Measurements from ENCODE around the gene PHF19.

Gene PHF19

DNA sequence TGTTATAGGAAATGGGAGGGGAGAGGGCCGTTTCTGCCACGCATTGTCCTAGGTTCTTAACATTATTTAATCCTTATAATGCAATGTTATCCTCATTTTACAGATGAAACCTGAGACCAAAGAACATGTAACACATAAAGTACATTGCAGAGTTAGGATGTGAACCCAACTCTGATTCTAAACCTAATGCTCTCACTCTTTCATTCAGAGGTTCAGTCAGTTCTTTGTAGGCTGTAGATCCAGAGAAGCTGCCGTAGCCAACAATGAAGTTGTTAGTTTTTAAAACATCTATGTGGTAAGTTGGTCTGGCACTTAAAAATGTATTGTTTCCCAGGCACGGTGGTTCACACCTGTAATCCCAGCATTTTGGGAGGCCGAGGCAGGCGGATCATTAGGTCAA, 23.8 kb downstream of the PHF19 start:
- DNase-seq (ENCODE audit: low read depth): no peak

DNA sequence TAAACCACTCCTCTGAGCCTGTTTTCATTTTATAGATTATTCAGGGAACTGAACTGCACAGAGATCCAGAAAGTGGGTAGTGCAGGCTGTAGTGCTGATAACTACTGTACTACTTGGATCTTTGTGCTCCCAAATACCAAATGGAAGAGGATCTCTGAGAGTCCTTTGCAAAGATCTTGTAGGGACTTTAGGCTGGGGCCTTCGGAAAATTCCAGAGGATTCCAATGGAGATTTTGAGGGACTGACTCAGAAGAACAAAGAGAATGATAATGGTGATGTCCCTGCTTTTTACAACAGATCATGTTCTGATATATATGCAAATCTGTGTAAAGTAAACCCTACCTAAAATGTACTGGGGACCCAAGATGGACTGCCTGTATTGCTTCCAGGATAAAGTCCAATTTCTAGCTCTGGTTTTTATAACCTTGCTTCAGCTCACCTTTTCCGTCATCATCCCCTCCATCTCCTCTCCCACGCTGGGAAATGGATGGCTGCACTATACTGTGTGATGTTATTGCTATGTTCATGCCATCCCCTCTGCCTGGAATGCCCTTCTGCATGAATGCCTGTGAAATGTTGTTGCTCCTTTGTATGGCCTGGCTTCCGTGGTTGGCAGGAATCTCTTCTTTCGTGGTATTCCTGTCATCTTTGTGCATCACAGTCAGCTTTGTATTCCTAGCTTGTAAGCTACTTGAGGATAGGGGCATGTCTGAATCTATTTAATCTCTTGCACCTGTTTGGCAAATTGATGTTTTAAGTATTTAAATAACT, 24.6 kb downstream of the PHF19 start:
- no peak for DNase-seq (ENCODE audit: low read depth)

DNA sequence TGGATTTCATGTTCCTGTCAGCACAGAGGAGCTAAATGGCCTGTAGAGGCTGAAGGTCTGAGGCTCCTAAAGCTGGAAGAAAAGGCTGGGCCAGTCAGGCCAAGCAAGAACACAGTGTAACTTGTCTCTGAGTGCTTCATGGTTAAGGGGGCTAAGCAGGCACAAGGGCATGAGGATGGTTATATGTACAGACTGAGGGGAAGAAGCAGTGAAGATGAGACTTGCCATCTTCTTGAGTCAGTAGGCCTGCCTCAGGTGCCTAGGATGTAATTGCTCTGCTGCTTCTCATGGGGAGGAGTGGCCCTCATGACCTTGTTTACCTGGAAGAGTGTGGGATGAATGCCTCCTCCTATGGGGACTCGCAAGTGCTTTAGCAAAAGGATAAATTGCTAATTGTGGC, 25.5 kb downstream of the PHF19 start:
- DNase-seq (ENCODE audit: low read depth): no peak

DNA sequence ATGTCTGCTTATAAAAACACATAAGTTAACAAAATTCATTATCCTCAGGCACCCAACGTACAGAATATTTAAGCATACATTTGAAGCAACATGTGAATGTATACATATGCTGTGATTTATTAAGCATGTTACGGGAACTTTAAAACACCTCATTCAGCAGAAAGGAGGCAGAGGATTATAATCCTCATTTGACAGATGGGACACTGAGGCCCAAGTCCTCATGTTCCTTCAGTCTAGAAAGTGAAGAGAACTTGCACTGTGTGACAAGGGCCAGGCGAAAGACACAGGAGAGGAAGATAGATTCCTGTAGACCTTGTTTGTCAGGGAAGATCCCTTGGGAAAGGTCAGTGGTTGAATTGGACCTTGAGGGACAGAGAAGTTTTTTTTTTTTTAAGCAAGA, 26.7 kb downstream of the PHF19 start:
- DNase-seq (ENCODE audit: low read depth): no peak

DNA sequence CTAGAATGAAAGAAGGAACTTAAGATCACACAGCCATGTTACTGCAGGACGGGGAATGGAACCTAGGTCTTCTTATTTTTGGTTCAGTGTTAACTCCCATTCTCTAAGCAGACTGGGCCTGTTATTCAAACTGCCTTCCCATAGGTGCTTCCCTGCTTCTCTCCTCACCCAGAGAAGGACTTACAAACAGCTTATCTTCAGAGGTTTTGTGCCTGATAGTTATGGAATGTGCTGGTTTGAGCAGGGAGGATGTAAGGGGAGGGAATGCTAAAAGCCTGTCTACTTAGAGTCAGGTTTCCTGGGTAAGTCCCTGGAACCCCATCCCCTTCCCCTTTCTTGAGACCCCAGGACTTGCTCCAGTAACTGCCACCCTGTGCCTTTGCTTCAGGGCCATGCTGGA, 30.1 kb downstream of the PHF19 start:
- DNase-seq (ENCODE audit: low read depth): no peak

DNA sequence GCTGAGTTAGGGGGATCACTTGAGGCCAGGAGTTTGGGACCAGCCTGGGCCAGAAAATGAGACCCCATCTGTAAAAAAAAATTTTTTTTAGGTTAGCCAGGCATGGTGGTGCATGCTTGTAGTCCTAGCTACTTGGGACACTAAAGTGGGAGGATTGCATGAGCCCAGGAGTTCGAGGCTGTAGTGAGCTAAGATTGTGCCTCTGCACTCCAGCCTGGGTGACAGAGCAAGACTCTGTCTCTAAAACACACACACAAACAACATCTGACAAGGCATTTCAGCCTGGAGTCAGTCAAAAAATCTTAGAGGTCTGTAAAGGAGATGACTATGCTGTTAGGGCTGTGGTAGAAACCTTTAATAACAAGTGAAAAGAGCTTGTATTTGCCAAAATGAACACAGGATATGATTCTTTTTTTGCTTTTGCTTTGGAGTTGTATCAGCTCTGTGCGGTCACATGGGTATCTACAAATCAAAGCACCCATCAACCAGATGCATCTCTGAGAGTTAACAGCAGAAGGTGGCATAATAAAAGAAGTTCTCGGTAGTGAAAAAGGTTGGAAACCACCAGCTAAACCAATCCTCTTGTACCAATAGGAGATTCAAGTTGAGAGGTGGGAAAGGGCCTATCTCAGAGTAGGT, 30.6 kb downstream of the PHF19 start:
- DNase-seq (ENCODE audit: low read depth): no peak

DNA sequence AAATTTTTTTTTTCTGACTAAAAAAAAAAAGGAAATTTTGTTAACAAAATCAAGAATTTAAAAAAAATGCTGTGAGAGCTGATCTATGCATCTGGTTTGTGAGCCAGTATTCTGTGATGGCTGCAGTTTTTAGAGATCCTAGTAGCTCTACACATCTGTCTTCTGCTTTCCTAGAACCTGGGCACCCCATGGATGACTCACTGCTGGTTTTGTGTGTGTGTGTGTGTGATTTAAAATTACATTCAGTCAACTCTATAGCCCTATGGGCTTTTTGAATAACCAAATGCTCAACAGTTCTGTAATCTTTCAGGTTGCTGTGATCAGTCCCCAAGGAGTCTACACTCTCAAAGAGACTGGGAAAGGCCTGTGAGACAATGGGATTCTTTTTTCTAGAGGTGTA, 31.7 kb downstream of the PHF19 start:
- DNase-seq (ENCODE audit: low read depth): no peak

DNA sequence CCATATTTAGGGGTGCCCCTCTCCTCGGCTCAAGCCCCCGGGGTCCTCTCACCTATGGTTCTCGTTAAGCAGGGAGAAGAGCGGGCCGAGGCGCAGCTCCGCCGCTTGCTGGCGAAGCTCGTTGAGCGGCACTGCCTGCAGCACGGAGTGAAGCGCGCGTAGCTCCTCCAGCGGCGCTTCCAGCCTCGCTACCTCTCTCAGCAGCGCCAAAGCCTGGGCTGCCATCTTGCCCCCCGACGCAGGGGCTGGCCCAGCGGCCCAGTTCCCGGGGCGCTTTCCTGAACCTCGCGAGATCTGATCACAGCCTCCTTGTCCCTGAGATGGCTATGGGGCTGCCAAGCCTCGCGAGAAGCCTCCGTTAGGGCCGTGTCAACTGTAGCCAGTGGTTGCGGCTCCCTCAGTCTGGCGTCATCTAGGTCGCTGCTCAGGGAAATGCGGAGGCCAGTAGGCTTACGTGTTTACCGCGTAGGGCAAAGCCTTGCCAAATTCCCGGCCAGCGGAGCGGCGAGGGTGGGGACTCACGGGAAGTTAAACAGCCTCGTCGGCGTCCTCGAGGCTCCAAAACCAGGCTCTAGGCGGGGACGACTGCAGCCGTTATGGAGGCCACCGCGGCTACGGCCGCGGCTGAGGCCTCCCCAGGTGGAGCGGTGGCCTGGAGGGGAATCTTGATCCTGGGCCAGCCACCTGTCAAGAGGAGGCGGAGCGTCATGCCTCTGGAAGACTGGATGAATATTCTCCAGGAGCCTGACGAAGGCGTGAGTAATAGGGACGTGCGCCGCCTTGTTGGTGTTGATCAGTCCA, 34.1 kb downstream of the PHF19 start, which contains the start of gene PSMD5:
Gene PSMD5, minus strand, starts transcription at position 238 of the 801 bp plus-strand sequence. Its CDS starts 13 bp downstream, at position 225.
- peak; percentile 79 for DNase-seq (ENCODE audit: low read depth)

DNA sequence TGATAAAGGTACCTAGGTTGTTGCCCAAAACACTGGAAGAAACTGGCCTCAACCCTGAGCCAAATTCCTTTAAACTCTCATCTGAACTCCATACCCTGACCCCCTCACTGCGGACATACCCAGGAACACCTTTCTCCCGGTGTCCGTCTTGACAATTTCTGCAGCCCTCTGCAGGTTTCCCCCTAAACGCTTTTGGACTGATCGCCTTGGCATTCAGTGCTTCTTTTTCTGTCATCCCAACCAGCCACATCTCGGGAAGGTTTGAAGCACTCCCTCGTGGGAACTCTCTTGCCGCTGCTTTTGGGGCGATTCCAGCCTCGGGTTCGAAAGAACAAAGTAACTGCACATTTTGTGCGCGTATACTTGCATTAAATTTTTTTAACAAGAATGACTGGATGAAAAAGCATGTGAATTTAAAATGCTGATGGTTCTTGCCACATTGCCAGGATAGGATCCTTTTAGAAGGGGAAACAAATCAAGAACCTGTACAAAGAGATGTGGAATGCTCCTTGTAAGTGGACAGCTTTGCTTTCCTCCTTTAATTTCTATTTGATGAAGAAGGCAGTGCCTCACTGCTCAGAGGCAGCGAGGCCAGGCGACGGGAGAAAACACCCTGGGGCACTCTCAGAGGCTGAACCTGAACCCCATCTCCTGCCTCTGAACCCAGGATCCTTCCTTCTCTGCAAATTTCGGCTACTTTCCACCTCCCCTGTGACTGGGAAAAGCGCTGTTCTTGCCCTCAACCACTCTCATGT, 34.9 kb downstream of the PHF19 start:
- DNase-seq (ENCODE audit: low read depth): peak; percentile 7

DNA sequence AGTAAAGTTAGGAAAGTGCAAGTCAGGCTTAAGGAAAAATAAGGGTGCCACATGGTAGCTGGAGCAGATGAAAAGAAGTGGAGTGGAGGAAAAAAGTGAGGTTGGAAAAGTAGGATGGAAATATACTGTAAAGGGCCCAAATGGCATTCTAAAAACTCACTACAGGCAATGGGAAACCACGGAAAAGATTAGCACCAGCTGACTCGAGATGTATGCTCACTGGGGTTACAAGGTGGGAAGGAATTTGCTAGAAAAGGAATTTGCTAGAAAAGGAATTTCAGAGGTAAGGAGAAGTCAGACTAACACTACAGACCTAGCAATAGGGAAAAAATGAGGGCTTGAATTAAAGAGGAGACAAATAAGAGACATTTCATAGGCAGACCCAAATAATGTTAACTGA, 37.8 kb downstream of the PHF19 start:
- DNase-seq (ENCODE audit: low read depth): no peak

DNA sequence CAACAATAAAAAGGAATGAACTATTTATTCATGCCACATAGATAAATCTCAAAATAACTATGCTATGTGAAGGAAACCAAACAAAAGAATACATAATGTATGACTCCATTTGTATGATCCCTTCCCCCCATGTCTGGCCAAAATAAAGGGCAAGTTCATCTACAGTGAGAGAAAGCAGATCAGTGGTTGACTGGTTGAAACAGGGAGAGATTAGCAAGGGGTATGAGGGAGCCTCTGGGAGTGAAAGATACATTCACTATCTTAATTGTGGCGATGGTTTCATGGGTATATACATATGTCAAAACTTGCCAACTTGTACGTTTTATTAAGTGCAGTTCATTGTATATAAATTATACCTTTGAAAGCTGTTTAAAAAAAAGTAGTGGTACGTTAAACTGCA, 39.1 kb downstream of the PHF19 start:
- DNase-seq (ENCODE audit: low read depth): no peak

DNA sequence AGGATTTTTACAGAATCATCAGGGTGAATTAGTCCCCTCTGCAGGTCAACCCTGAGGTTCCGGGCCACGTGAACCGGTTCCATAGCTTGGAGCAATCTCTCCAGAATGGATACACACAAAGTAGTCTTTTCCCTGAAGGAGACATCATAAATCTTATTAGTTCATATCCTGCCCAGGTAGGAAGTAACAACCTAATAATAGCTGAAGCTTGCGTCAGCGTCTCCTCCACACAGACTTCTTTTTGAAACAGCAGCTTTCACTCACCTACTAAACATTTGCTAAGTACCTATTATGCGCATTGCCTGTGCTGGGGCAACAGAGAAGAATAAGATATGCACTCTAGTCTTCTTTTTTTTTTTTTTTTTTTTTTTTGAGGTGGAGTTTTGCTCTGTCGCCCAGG, 43.7 kb downstream of the PHF19 start:
- no peak for DNase-seq (ENCODE audit: low read depth)

DNA sequence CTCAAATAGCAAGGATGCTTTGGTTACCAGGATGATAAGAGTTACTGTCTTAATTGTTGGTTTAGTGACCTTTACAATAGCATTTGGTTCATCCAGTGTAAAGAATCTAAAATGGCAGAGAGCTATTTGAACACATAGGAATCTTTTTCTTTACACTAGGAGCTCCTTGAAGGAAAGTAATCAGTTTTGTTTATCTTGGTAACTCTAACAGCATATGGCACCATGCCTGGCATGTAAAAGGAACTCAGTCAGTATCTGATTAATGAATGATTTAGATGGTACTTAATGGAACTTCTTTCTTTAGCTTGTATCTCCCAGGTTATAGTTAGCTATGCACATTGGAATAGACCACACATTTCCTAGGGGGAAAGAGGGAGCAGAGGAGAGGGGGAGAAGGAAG, 44.2 kb downstream of the PHF19 start:
- no peak for DNase-seq (ENCODE audit: low read depth)

DNA sequence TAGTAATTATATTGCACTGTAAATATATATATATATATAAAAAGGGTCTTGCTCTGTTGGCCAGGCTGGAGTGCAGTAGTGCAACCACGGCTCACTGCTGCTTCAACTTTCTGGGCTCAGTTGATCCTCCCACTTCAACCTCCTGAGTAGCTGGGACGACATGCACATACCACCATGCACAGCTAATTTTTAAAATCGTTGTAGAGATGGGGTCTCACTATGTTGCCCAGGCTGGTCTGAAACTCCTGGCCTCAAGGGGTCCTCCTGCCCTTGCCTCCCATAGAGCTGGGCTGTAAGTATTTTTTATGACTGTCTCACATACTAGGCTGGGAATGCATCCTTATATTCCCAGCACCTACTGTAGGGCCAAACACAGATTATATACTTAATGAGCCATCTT, 46.1 kb downstream of the PHF19 start:
- DNase-seq (ENCODE audit: low read depth): no peak

DNA sequence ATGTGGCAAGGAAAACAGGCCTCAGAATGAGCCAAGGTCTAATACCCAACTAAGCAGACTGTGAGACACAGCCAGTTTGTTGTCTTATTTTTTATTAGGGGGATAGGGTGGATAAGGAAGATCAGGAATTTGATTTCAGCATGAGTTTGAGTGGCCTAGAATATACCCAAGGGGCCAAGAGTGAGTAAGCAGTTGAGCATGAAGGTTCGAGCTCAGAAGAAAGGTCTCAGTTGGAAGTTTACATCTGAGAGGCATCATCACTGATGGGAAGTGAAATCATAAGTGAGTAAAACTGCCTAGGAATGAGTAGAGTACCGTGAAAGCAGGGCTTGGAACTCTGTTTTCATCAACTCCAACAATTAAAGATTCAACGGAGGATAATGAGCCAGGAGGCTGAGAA, 46.8 kb downstream of the PHF19 start:
- DNase-seq (ENCODE audit: low read depth): no peak

DNA sequence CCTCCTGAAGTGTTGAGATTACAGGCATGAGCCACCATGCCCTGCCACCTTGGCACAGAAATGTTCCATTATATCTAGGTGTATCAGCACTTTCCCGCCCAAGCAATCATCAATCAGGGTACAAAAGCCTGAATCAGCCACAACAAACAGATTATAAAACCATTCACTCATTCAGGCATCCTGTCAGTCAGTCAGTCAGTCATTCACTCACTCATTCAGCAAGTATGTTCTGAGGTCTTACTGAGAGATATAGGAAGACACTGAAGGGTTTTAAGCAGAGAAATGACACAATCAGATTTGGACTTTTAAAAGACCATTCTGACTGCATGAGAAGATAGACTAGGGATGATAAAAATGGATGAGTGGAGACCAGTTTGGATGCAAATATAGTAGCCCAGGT, 47.3 kb downstream of the PHF19 start:
- no peak for DNase-seq (ENCODE audit: low read depth)

DNA sequence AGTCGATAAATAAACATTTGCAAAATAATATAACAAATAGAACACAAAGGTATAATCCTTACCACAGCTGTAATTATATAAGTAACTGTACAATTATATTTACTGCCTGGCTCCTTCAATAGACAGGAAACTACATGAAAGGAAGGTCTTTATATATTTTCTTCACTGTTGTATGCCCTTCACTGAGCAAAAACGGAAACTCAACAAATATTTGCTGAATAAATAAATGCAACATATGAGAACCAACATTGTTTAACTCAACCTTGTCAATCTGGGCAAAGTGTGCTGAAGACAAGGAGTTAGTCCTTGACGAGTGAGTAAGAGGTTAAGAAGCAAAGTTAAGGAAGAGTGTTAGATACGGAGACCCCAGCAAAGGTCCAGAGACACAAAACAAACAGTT, 56.9 kb downstream of the PHF19 start:
- no peak for DNase-seq (ENCODE audit: low read depth)

DNA sequence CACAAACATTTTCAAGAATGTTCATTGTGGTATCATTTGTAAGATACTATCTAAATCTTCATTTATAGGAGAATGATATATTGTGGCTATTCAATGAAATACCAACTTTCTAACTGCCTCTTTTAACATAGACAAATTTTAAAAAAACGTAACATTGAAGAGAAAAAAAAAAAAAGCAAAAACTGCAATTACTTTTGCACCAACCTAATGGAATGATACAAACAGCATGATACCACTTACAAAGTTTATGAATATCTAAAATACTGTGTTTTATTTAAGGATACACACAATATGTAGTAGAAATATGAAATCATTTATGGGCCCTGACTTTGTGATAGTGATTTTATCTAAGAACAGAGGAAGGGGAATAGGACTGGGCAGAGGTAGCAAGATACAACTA, 58.4 kb downstream of the PHF19 start:
- DNase-seq (ENCODE audit: low read depth): no peak

DNA sequence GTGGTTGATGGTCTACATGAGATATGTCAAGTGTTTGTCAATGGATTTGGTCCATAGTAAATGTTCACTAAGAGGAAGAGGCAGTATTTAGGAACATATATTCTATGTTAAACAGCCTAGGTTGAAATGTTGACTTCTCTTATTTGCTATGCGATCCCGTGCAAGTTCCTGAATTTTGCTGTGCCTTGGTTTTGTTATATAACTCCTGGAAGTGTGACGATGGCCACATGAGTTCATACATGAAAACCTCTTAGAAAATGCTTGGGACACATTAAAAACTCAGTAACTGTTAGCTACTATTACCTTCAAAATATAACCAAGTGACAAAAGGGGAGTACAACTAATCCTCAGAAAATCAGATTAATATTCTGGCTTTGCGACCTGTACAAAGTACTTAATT, 61.9 kb downstream of the PHF19 start:
- no peak for DNase-seq (ENCODE audit: low read depth)

DNA sequence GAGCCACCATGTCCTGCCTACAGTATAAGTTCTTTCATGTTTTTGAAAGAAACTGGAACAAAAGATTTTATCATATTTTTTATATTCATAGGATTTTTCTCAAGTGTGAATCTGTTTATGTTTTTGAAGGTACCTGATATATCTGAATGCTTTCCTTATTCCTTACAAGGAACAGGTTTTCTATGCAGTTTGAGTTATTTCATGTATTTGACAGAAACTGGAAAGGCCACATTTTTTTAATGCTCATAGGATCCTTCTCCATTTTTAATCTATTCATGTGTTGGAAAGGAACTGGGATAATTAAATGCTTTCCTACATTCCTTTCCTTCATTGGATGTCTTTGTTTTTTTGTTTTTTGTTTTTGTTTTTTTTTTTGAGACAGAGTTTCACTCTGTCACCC, 68.1 kb downstream of the PHF19 start:
- DNase-seq (ENCODE audit: low read depth): no peak

DNA sequence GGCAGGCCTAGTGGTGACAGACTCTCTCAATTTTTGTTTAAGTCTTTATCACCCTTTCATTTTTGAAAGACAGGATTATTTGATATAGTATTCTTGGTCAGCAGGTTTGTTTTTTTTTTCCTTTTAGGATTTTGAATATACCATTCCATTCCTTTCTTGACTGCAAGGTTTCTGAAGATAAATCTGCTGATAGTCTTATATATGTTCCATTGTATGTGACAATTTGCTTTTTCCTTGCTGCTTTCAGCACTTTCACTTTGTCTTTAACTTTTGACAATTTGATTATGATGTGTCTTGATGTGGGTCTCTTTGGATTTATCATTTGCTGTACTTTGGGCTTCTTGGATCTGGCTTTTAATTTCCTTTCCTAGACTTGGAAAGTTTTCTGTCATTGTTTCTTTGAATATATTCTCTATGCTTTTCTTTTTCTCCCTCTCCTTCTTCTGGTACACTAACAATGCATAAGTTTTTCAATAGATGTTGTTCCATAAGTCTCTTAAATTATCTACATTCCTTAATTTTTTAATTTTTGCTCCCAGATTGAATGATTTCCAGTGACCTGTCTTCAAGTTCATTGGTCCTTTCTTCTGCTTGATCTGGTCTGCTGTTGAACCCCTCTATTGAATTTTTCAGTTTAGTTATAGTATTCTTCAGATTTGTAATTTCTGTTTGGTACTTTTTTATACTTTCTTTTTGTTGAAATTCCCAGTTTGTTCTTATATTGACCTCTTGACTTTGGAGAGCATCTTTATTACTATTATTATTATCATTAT, 69.2 kb downstream of the PHF19 start:
- no peak for DNase-seq (ENCODE audit: low read depth)
